ENCODE measurements around the gene HMG20A.

HMG20A gene

GRCh38 chr15:77413699-77414349, 6.9 kb upstream of the HMG20A start:
- no peak for TF ChIP-seq FOXP2 (optimal IDR thresholded peaks at IDR 0.05; ENCODE audit: borderline replicate concordance, extremely low read depth, extremely low read length, insufficient read depth)
- no peak for TF ChIP-seq TAF1 (IDR thresholded peaks at IDR 0.05; ENCODE audit: borderline replicate concordance, insufficient read depth, low read length)
- TF ChIP-seq REST (IDR thresholded peaks at IDR 0.05; ENCODE audit: insufficient read depth in 1 of 2, low read depth in 2 of 2, low read length in 2 of 2): no peak
- TF ChIP-seq POLR2AphosphoS5 (IDR thresholded peaks at IDR 0.05; ENCODE audit: low read depth, low read length): no peak
- TF ChIP-seq SIN3A (IDR thresholded peaks at IDR 0.05; ENCODE audit: borderline replicate concordance, insufficient read depth, low read length): no peak

- TF ChIP-seq SIN3A (IDR thresholded peaks at IDR 0.05; ENCODE audit: borderline replicate concordance, insufficient read depth, low read length) (no peak), FOXP2 (optimal IDR thresholded peaks at IDR 0.05; ENCODE audit: borderline replicate concordance, extremely low read depth, extremely low read length, insufficient read depth) (no peak), REST (IDR thresholded peaks at IDR 0.05; ENCODE audit: insufficient read depth in 1 of 2, low read depth in 2 of 2, low read length in 2 of 2) (no peak), TAF1 (IDR thresholded peaks at IDR 0.05; ENCODE audit: borderline replicate concordance, insufficient read depth, low read length) (no peak), POLR2AphosphoS5 (IDR thresholded peaks at IDR 0.05; ENCODE audit: low read depth, low read length) (no peak)
Measured at GRCh38 chr15:77414789-77415442, 5.8 kb upstream of the HMG20A start.

GRCh38 chr15:77415450-77416147, 5.1 kb upstream of the HMG20A start:
- no peak for TF ChIP-seq TAF1 (IDR thresholded peaks at IDR 0.05; ENCODE audit: borderline replicate concordance, insufficient read depth, low read length)
- no peak for TF ChIP-seq SIN3A (IDR thresholded peaks at IDR 0.05; ENCODE audit: borderline replicate concordance, insufficient read depth, low read length)
- no peak for TF ChIP-seq POLR2AphosphoS5 (IDR thresholded peaks at IDR 0.05; ENCODE audit: low read depth, low read length)
- TF ChIP-seq REST (IDR thresholded peaks at IDR 0.05; ENCODE audit: insufficient read depth in 1 of 2, low read depth in 2 of 2, low read length in 2 of 2): no peak
- no peak for TF ChIP-seq FOXP2 (optimal IDR thresholded peaks at IDR 0.05; ENCODE audit: borderline replicate concordance, extremely low read depth, extremely low read length, insufficient read depth)

GRCh38 chr15:77416148-77416455, 4.6 kb upstream of the HMG20A start:
- TF ChIP-seq SIN3A (IDR thresholded peaks at IDR 0.05; ENCODE audit: borderline replicate concordance, insufficient read depth, low read length): no peak
- no peak for TF ChIP-seq TAF1 (IDR thresholded peaks at IDR 0.05; ENCODE audit: borderline replicate concordance, insufficient read depth, low read length)
- no peak for TF ChIP-seq FOXP2 (optimal IDR thresholded peaks at IDR 0.05; ENCODE audit: borderline replicate concordance, extremely low read depth, extremely low read length, insufficient read depth)
- no peak for TF ChIP-seq POLR2AphosphoS5 (IDR thresholded peaks at IDR 0.05; ENCODE audit: low read depth, low read length)
- no peak for TF ChIP-seq REST (IDR thresholded peaks at IDR 0.05; ENCODE audit: insufficient read depth in 1 of 2, low read depth in 2 of 2, low read length in 2 of 2)
